HG02870 (cell line): Measurements from ENCODE around the gene TWF2.

Source experiments
- ATAC-seq: cut with Tn5 transposase; IDR thresholded peaks from one replicate; pipeline ENCODE4 v1.9.1; 2021; ENCODE audit warnings: mild to moderate bottlenecking, moderate library complexity; ENCODE audit not compliant: unreplicated experiment

TWF2 gene

DNA sequence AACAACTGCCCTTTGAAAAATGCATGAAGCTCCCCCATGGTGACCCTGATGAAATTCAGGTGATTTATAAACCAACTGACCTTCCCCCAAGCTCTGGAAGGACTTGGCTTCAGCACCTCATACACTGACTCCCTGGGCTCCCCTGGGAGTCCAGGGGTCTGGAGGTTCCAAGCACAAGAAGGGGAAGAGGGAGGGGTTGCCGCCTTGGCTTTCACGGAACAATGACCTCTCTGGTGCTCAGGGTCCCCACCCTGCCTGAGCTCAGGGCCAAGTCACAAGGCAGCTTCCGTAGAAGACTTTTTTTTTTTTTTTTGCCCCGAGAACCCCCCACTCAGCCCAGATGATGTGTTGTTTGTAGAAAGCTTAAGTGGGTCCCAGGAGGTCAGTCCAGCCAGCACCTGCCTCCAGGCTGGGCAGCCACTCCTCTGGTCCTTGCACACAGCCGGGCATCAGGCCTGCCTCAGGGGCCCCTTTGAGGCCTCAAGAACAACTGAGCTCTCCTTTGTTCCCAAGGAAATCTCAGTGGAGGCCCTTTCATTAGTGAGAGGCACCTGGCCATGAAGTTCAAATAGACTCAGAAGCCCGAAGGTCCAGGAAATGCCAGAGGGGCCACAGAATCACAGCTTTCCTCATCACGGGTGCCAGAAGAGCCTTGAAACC is 55.0 kb downstream of the TWF2 start:
- no peak for ATAC-seq

DNA sequence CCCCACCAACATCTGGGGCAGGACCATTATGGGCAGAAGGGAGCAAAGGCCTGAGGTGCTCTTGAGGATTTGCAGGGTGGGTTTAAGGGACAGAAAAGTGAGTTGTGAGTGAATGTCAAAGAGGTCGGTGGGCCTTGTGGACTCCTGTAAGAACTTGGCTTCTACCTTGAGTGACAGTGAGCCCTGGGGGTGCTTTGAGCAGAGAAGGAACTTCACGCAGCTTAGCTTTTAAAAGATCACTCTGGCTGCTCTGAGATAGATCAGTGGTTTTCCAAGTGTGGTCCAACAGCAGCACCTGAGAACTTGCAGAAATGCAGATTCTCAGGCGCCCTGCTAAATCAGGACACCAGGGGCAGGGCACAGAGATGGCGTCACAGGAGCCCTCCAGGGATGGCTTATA is 56.3 kb downstream of the TWF2 start:
- ATAC-seq = no peak

- ATAC-seq = no peak
Observed at GRCh38 chr3:52182196-52182595, 56.8 kb downstream of the TWF2 start.

DNA sequence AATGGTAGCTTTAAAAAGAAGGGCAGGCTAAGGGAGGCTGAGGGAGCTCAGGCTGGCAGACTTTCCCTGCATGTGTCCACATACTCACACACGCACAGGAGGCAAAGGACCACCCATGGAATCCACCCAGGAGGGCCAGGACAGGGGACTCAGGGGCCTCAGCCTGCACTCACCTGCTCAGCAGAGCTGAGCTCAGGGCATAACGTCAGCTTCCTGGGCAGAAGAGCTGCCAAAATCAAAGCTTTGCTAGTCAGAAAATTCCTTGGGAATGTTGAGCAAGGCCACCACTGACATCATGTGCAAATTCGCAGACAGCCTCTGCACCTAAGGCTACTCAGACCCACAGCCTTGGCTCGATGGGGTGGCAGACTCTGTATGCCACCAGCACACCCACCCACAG is 57.4 kb downstream of the TWF2 start:
- ATAC-seq = no peak
